ENCODE measurements around the gene SMPDL3A. TPM values are rescaled to one million over a fixed set of nuclear protein-coding genes. Genes with fewer than 3 reads are reported as not detected.
"Not testable (repeated sequence)": the region's sequence is repeated elsewhere in the genome, so short reads cannot be mapped to it uniquely, and the experiment has no call there.

SMPDL3A gene
- total RNA-seq (10 to 100 TPM in 4 of 6 donors, 1 to 10 TPM in 2; 8.7 to 12.6 (median 10.6) TPM), polyA plus RNA-seq (10 to 100 TPM in 1 of 2 donors, 1 to 10 TPM in 1; 7.4 to 19.8 TPM)

DNA sequence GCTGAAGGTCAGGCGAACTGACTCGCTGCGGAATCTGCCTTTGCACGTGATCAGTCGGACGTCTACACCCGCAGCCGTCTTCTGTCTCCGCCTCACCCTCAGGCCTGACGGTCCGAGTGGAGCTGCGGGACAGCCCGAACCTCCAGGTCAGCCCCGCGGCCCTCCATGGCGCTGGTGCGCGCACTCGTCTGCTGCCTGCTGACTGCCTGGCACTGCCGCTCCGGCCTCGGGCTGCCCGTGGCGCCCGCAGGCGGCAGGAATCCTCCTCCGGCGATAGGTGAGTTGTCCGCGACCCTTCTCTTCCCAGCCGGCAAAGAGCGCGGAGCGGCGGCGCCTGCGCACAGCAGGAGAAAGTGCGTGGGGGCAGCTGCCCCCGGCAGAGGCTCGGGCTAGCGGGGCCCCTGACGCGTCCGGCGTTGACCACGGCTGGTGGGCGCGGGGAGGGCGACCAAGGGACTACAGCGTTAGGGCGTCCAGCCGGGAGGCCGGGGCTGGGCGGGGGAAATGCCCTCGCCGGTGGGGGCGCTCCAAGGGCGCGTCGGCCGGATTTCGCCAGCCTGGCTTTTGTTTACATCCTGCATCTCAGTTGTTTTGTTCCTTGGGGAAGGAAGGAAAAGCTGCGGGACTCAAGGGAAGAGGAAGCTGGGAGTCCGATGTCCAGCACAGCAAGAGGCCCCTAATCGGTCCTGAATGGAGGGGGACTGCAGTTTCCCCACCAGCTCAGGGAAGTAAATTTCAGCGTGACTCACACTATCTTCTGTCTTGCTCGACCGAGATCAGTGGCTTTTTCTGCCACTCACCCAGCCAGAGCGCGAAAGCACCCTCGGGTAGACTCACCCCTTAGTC is at the start of gene SMPDL3A:
SMPDL3A (plus strand) TSS at position 77 of the 846 bp plus-strand sequence; CDS start at position 166, 89 bp downstream.
- 0 to 1% methylated on average over 62 to 71 of the region's 71 CpGs for WGBS, 2 donors
- peak; percentile 77 to 92 (median 82) for DNase-seq
- Histone ChIP-seq H3K9me3 (no peaks in the 10 kb centered on the region), H3K27ac (peak within 1 kb of the TSS; percentile 99 to 100 (median 99)), H3K4me3 (peak within 1 kb of the TSS; percentile 47 to 83 (median 66)), H3K4me1 (peaks cover 15 to 38% (median 33%) of the 10 kb centered on the region in 3 donors), H3K36me3 (no peaks in the 10 kb centered on the region), H3K27me3 (no peaks in the 10 kb centered on the region)
- TF ChIP-seq, protein P1, sequence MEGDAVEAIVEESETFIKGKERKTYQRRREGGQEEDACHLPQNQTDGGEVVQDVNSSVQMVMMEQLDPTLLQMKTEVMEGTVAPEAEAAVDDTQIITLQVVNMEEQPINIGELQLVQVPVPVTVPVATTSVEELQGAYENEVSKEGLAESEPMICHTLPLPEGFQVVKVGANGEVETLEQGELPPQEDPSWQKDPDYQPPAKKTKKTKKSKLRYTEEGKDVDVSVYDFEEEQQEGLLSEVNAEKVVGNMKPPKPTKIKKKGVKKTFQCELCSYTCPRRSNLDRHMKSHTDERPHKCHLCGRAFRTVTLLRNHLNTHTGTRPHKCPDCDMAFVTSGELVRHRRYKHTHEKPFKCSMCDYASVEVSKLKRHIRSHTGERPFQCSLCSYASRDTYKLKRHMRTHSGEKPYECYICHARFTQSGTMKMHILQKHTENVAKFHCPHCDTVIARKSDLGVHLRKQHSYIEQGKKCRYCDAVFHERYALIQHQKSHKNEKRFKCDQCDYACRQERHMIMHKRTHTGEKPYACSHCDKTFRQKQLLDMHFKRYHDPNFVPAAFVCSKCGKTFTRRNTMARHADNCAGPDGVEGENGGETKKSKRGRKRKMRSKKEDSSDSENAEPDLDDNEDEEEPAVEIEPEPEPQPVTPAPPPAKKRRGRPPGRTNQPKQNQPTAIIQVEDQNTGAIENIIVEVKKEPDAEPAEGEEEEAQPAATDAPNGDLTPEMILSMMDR (IDR thresholded peaks at IDR 0.05), result peak in 1 of 4 donors; percentile 28
- intact Hi-C loops (cut with DNase I), result loop anchor here in 1 of 3 donors (10.0 kb wide), 1 partner anchor 55 kb away; no protein-coding TSS in a partner anchor
- peak; percentile 75 to 84 (median 80) for ATAC-seq
- no peak for FAIRE-seq

- no peak for FAIRE-seq
These were observed 49.0 kb upstream of the SMPDL3A start for GRCh38 chr6:122740091-122740490.

DNA sequence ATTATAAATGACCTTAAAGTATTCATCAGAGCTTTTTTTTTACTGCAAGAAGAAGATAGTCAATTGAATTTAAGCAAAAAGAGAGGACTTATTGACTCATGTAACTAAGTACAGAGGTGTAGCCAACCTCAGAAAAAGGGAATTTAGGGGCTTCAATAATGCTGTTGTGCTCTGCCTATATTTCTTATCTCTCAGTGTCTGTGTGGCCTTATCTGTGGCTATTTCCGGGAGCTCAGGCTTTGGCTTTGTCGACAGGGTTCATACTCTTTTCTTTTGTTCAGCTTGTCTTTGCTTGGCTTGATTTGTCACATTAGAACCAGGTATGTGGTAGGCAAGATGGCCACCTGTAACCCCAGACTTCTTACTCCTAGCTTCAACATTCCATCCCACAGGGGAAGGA is 48.1 kb upstream of the SMPDL3A start:
- no peak overlapping the region for H3K4me3 ChIP-seq
- H3K36me3 ChIP-seq, result no peaks in the 10 kb centered on the region
- TF ChIP-seq, protein P1 (IDR thresholded peaks at IDR 0.05), result no peak
- FAIRE-seq, result no peak
- H3K27me3 ChIP-seq, result no peaks in the 10 kb centered on the region
- H3K9me3 ChIP-seq, result no peaks in the 10 kb centered on the region
- H3K27ac ChIP-seq, result no peak overlapping the region
- H3K4me1 ChIP-seq, result no peaks in the 10 kb centered on the region
- intact Hi-C loops (cut with DNase I), result loop anchor here in 1 of 3 donors (5.0 kb wide), 1 partner anchor 96 kb away; no protein-coding TSS in a partner anchor
- 21 to 37% methylated on average over 2 of the region's 2 CpGs for WGBS, 2 donors
- no peak for DNase-seq
- no peak for ATAC-seq

More at GRCh38 chr6:122740091-122740490, 49.0 kb upstream of the SMPDL3A start:
- Histone ChIP-seq H3K9me3 (no peaks in the 10 kb centered on the region), H3K4me3 (no peak overlapping the region), H3K36me3 (no peaks in the 10 kb centered on the region), H3K4me1 (no peaks in the 10 kb centered on the region), H3K27ac (no peak overlapping the region), H3K27me3 (no peaks in the 10 kb centered on the region)
- no peak for DNase-seq
- 93 to 95% methylated on average over 2 of the region's 2 CpGs for WGBS, 2 donors
- no peak for ATAC-seq
- intact Hi-C loops (cut with DNase I), result loop anchor here in 1 of 3 donors (5.0 kb wide), 1 partner anchor 97 kb away; no protein-coding TSS in a partner anchor
- TF ChIP-seq, protein P1 (IDR thresholded peaks at IDR 0.05), result no peak

DNA sequence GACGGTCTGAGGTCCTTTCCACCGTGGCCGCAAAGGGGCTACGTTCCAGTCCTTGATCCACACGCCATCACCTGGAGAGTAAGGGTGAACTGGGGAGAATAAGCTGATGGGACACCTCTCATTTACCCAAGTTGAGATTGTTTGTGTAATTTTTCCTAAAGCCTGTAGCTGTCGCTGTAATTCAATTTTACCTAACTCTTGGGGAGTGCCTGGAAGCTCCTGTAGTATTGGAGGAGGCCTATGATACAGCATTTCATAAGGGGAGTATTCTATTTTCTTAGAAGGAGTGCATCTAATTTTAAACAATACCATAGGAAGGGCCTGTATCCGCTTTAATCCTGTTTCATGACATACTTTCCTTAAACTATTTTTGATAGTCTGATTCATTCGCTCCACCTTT is 44.8 kb upstream of the SMPDL3A start:
- not testable (repeated sequence) for DNase-seq, H3K27me3 ChIP-seq, H3K27ac ChIP-seq, H3K4me1 ChIP-seq, H3K36me3 ChIP-seq, FAIRE-seq, H3K9me3 ChIP-seq, H3K4me3 ChIP-seq
- intact Hi-C loops (cut with DNase I), result loop anchor here in 1 of 3 donors (5.0 kb wide), 1 partner anchor 93 kb away; no protein-coding TSS in a partner anchor
- TF ChIP-seq, protein P1 (IDR thresholded peaks at IDR 0.05), result peak in 2 of 4 donors; percentile 16 to 17
- ATAC-seq, result peak in 2 of 4 donors; percentile 51 to 52
- WGBS, 2 donors, result 20 to 27% methylated on average over 8 of the region's 8 CpGs

GRCh38 chr6:122744856-122745255 is 44.2 kb upstream of the SMPDL3A start:
- not testable (repeated sequence) for H3K4me1 ChIP-seq, H3K9me3 ChIP-seq, H3K27ac ChIP-seq, ATAC-seq, DNase-seq, H3K4me3 ChIP-seq, FAIRE-seq, H3K27me3 ChIP-seq, H3K36me3 ChIP-seq
- 76 to 82% methylated on average over 3 of the region's 3 CpGs for WGBS, 2 donors
- intact Hi-C loops (cut with DNase I), result loop anchor here in 1 of 3 donors (5.0 kb wide), 1 partner anchor 92 kb away; no protein-coding TSS in a partner anchor

All from pancreas (tissue), 10 donors.